Skeletal muscle tissue (tissue), 4 donors: Measurements from ENCODE around the gene APOD. TPM values are rescaled to one million over a fixed set of nuclear protein-coding genes. Genes with fewer than 3 reads are reported as not detected.

Experiments used
- H3K27ac ChIP-seq: one replicate; pipeline ENCODE4 v1.7.0; 2013; ENCODE audit warnings: mild to moderate bottlenecking, low read depth, low read length, inconsistent platforms
- H3K27me3 ChIP-seq, 3 donors: one replicate each; pipeline ENCODE4 v1.7.0; 2013; ENCODE audit warnings: low read length in 3 of 3; ENCODE audit not compliant: control insufficient read depth in 3 of 3, insufficient read depth in 3 of 3
- H3K36me3 ChIP-seq, 3 donors: one replicate each; pipeline ENCODE4 v1.7.0; 2013; ENCODE audit warnings: low read length in 3 of 3; ENCODE audit not compliant: control insufficient read depth in 3 of 3, insufficient read depth in 3 of 3
- H3K4me1 ChIP-seq, 3 donors: one replicate each; pipeline ENCODE4 v1.7.0; 2013; ENCODE audit warnings: low read length in 3 of 3, mild to moderate bottlenecking in 3 of 3; ENCODE audit not compliant: control insufficient read depth in 3 of 3, insufficient read depth in 3 of 3
- H3K4me3 ChIP-seq, 3 donors: one replicate each; pipeline ENCODE4 v1.7.0; 2013; ENCODE audit warnings: low read length in 3 of 3
- H3K9ac ChIP-seq, 3 donors: one replicate each; pipeline ENCODE4 v1.7.0; 2013; ENCODE audit warnings: low read length in 3 of 3, mild to moderate bottlenecking in 3 of 3, moderate library complexity in 2 of 3, low read depth in 1 of 3
- H3K9me3 ChIP-seq, 3 donors: one replicate each; pipeline ENCODE4 v1.7.0; 2013; ENCODE audit warnings: low read length in 3 of 3; ENCODE audit not compliant: control insufficient read depth in 3 of 3
- total RNA-seq: library from RNA; depleted of rRNA; stranded (reverse); fragments of >200 nt; gene quantifications from one replicate; pipeline ENCODE4 v1.2.3, GENCODE V29; 2014
- donor health status: Osteomylitis.

APOD gene
- total RNA-seq, 1 donor from 2014 or later: 20.4 TPM

- Histone ChIP-seq H3K27me3 (no peaks in the 10 kb centered on the region), H3K4me1 (peaks cover 19 to 27% (median 23%) of the 10 kb centered on the region in 3 donors), H3K27ac (no peak overlapping the region)
These were observed 26.4 kb downstream of the APOD start for GRCh38 chr3:195557322-195557721.

GRCh38 chr3:195556390-195556789, 27.4 kb downstream of the APOD start:
- Histone ChIP-seq H3K9me3 (no peaks in the 10 kb centered on the region), H3K36me3 (no peaks in the 10 kb centered on the region), H3K27ac (no peak overlapping the region), H3K27me3 (no peaks in the 10 kb centered on the region), H3K4me3 (no peak overlapping the region), H3K9ac (no peak overlapping the region), H3K4me1 (peaks cover 22 to 31% (median 25%) of the 10 kb centered on the region in 3 donors)

More at GRCh38 chr3:195557322-195557721, 26.4 kb downstream of the APOD start:
- H3K9ac ChIP-seq: no peak overlapping the region
- no peaks in the 10 kb centered on the region for H3K36me3 ChIP-seq
- H3K9me3 ChIP-seq: no peaks in the 10 kb centered on the region
- H3K4me3 ChIP-seq: no peak overlapping the region

DNA sequence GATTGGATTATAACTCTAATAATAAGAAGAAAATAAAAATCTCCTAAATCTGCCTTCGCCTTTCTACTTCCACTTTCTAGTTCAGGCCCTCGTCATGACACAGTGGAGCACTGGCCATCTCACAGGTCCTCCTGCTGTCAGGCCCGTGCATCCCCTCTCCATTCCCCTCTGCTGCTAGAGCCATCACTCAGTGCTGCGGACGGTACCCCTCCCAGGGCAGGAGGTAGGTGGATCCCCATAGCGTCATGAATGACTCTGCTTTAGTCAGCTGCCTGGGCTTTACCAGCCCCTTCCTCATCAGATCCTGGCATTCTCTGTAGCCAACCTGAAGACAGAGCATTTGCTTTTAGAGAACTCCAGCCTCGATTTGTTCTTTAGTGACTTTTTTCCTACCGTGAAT, 28.6 kb downstream of the APOD start:
- Histone ChIP-seq H3K4me3 (no peak overlapping the region), H3K4me1 (peaks cover 21 to 36% (median 32%) of the 10 kb centered on the region in 3 donors), H3K9ac (no peak overlapping the region), H3K9me3 (no peaks in the 10 kb centered on the region), H3K27me3 (no peaks in the 10 kb centered on the region), H3K36me3 (no peaks in the 10 kb centered on the region), H3K27ac (no peak overlapping the region)

GRCh38 chr3:195554458-195554857, 29.3 kb downstream of the APOD start:
- H3K4me3 ChIP-seq: no peak overlapping the region
- no peaks in the 10 kb centered on the region for H3K27me3 ChIP-seq
- no peak overlapping the region for H3K27ac ChIP-seq
- peaks cover 18 to 32% (median 30%) of the 10 kb centered on the region in 3 donors for H3K4me1 ChIP-seq
- no peaks in the 10 kb centered on the region for H3K36me3 ChIP-seq
- H3K9me3 ChIP-seq: no peaks in the 10 kb centered on the region
- H3K9ac ChIP-seq: no peak overlapping the region

GRCh38 chr3:195553268-195553667, 30.5 kb downstream of the APOD start:
- Histone ChIP-seq H3K9me3 (no peaks in the 10 kb centered on the region), H3K4me1 (peaks cover 10 to 22% (median 22%) of the 10 kb centered on the region in 3 donors), H3K36me3 (no peaks in the 10 kb centered on the region), H3K27me3 (no peaks in the 10 kb centered on the region), H3K9ac (peak overlapping the region in 1 of 3 donors; percentile 11), H3K27ac (no peak overlapping the region), H3K4me3 (no peak overlapping the region)

- Histone ChIP-seq H3K27me3 (no peaks in the 10 kb centered on the region), H3K9me3 (no peaks in the 10 kb centered on the region), H3K9ac (peak overlapping the region in 2 of 3 donors; percentile 43 to 50), H3K27ac (no peak overlapping the region), H3K36me3 (no peaks in the 10 kb centered on the region), H3K4me3 (peak overlapping the region in 1 of 3 donors; percentile 6), H3K4me1 (peaks cover 7 to 20% (median 16%) of the 10 kb centered on the region in 3 donors)
These were observed 32.3 kb downstream of the APOD start for GRCh38 chr3:195551381-195551978.

DNA sequence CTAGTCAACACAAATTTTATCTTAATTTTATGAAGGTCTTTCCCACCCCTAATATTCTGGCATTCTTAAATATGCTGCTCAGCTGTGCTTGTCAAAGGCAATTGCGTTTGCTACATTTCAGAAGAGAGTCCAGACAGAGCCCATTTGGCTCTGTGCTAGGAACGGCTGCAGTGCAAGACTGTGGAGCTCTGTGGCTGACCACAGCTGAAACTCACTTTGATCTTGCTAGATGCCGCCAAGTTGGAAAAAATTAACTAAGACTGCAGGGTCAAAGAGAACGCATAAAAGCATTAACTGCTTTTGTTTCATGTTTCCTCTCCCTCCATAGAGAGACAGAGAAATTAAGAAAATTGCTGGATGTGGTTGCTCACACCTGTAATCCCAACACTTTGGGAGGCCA, 33.0 kb downstream of the APOD start:
- H3K4me3 ChIP-seq: no peak overlapping the region
- no peaks in the 10 kb centered on the region for H3K9me3 ChIP-seq
- no peaks in the 10 kb centered on the region for H3K27me3 ChIP-seq
- H3K9ac ChIP-seq: peak overlapping the region in 1 of 3 donors; percentile 51
- no peaks in the 10 kb centered on the region for H3K36me3 ChIP-seq
- peak overlapping the region; percentile 12 for H3K27ac ChIP-seq
- peaks cover 10 to 22% (median 20%) of the 10 kb centered on the region in 3 donors for H3K4me1 ChIP-seq

DNA sequence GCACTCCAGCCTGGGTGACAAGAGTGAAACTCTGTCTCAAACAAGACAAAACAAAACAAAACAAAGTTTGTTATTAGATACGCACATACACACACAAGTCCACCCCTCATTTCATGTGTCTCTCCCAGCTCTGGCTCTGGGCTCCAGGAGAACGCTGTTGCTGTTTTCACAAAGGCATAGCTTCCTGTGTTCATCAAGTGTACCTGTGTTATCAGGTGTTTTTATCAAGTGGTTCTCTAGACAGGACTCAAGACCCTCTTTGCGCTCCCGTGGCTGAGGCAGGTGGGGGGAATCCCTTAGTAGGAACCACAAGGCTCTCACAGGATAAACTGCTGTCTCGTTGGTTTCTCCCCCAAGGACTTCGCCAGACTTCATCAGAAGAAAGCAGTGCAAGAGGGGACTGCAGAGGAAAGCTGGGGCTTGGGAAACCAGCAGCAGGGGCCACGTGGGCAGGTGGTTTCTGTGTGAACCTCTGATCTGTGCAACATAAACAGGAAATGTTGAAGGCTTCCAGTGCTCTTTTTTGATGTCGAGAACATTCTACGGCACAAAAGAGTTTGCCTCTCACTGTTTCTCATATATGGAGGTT, 33.7 kb downstream of the APOD start:
- Histone ChIP-seq H3K4me1 (peaks cover 10 to 22% (median 20%) of the 10 kb centered on the region in 3 donors), H3K36me3 (no peaks in the 10 kb centered on the region), H3K9me3 (no peaks in the 10 kb centered on the region), H3K9ac (no peak overlapping the region), H3K27me3 (no peaks in the 10 kb centered on the region), H3K27ac (no peak overlapping the region), H3K4me3 (no peak overlapping the region)

- H3K9me3 ChIP-seq: no peaks in the 10 kb centered on the region
- no peak overlapping the region for H3K4me3 ChIP-seq
- H3K36me3 ChIP-seq: no peaks in the 10 kb centered on the region
- H3K9ac ChIP-seq: no peak overlapping the region
- H3K27ac ChIP-seq: no peak overlapping the region
- H3K4me1 ChIP-seq: peaks cover 18 to 33% (median 26%) of the 10 kb centered on the region in 3 donors
- H3K27me3 ChIP-seq: no peaks in the 10 kb centered on the region
These were observed 34.8 kb downstream of the APOD start for GRCh38 chr3:195548987-195549386.

- Histone ChIP-seq H3K4me3 (no peak overlapping the region), H3K4me1 (peaks cover 22 to 37% (median 31%) of the 10 kb centered on the region in 3 donors), H3K27ac (no peak overlapping the region)
These were observed 35.2 kb downstream of the APOD start for GRCh38 chr3:195548501-195548900.

More at GRCh38 chr3:195548501-195548900, 35.2 kb downstream of the APOD start:
- Histone ChIP-seq H3K36me3 (no peaks in the 10 kb centered on the region), H3K9ac (no peak overlapping the region), H3K27me3 (no peaks in the 10 kb centered on the region), H3K9me3 (no peaks in the 10 kb centered on the region)
